Vagina (tissue), 2 donors: ENCODE data around the gene TIMELESS. TPM values are rescaled to one million over a fixed set of nuclear protein-coding genes. Genes with fewer than 3 reads are reported as not detected.

Source experiments
- DNase-seq, 2 donors: peaks; one replicate each; pipeline ENCODE4 v3.0.0-alpha.2; 2017; ENCODE audit errors: extremely low spot score in 2 of 2
- H3K27ac ChIP-seq: fragments of 200-600 bp; sonication (generic); one replicate; pipeline ENCODE4 v1.5.1; 2019
- H3K27me3 ChIP-seq: fragments of 200-600 bp; sonication (generic); one replicate; pipeline ENCODE4 v1.5.1; 2019
- H3K36me3 ChIP-seq, 2 donors: fragments of 200-600 bp; sonication (generic); one replicate each; pipeline ENCODE4 v1.5.1; 2017 to 2019
- H3K4me1 ChIP-seq: fragments of 200-600 bp; sonication (generic); one replicate; pipeline ENCODE4 v1.5.1; 2019
- H3K4me3 ChIP-seq, 2 donors: fragments of 200-600 bp; sonication (generic); 1 replicate in 1 of 2; 2 replicates in 1 of 2; pipeline ENCODE4 v1.5.1; 2016 to 2019
- H3K9me3 ChIP-seq: fragments of 200-600 bp; sonication (generic); one replicate; pipeline ENCODE4 v1.5.1; 2019
- CTCF ChIP-seq, 3 experiments: fragments of 450-650 bp in 2 of 3; fragments of 200-600 bp in 1 of 3; sonication (generic) in 1 of 3; IDR thresholded peaks; one replicate each; pipeline ENCODE4 v1.5.1; 2017 to 2019; ENCODE audit warnings: antibody characterized with exemption in 3 of 3, mild to moderate bottlenecking in 2 of 3, moderate library complexity in 2 of 3
- POLR2A ChIP-seq, 2 donors: fragments of 450-650 bp; IDR thresholded peaks; one replicate each; pipeline ENCODE4 v1.6.1; 2017; ENCODE audit warnings: antibody characterized with exemption in 2 of 2, mild to moderate bottlenecking in 2 of 2, moderate library complexity in 2 of 2
- POLR2AphosphoS5 ChIP-seq, 2 donors: sonication (generic); formaldehyde crosslinking; IDR thresholded peaks; one replicate each; pipeline ENCODE4 v1.9.0; 2017; ENCODE audit warnings: antibody characterized with exemption in 2 of 2, mild to moderate bottlenecking in 2 of 2, low read depth in 1 of 2; ENCODE audit not compliant: insufficient read depth in 1 of 2
- intact Hi-C: fragments of 100-400 bp; cut with DNase I; formaldehyde crosslinking; loops from one replicate; pipeline ENCODE4 v1.15.1; 2023
- total RNA-seq: library from RNA; depleted of rRNA; stranded (reverse); fragments of >200 nt; gene quantifications from one replicate; pipeline ENCODE4 v1.2.3, GENCODE V29; 2016

The TIMELESS gene
- total RNA-seq, 1 donor from 2014 or later: 6.1 TPM

GRCh38 chr12:56488041-56488955 lies 39.1 kb upstream of the TIMELESS start, which contains the start of gene GLS2:
TSS of gene GLS2 (minus strand) at chr12:56488161. CDS start at chr12:56488118, 43 bp downstream.
- Histone ChIP-seq H3K27ac (peak within 1 kb of the TSS; percentile 12), H3K9me3 (no peaks in the 10 kb centered on the region), H3K36me3 (no peaks in the 10 kb centered on the region), H3K4me3 (peak within 1 kb of the TSS; percentile 59 to 68), H3K4me1 (peaks cover 19% of the 10 kb centered on the region), H3K27me3 (no peaks in the 10 kb centered on the region)
- intact Hi-C loops: no loop called here
- TF ChIP-seq CTCF (IDR thresholded peaks at IDR 0.05): no peak
- no peak for TF ChIP-seq POLR2A (IDR thresholded peaks at IDR 0.05)
- peak in 1 of 2 donors; percentile 38 for TF ChIP-seq POLR2AphosphoS5 (IDR thresholded peaks at IDR 0.05; ENCODE audit: insufficient read depth in 1 of 2, low read depth in 1 of 2)
- no peak for DNase-seq

- DNase-seq: no peak
Measured at GRCh38 chr12:56487448-56488040, 38.3 kb upstream of the TIMELESS start.

GRCh38 chr12:56486694-56487093 lies 37.5 kb upstream of the TIMELESS start:
- Histone ChIP-seq H3K27me3 (no peaks in the 10 kb centered on the region), H3K27ac (no peak overlapping the region), H3K4me1 (peaks cover 19% of the 10 kb centered on the region), H3K4me3 (no peak overlapping the region), H3K9me3 (no peaks in the 10 kb centered on the region), H3K36me3 (no peaks in the 10 kb centered on the region)
- no peak for DNase-seq
- intact Hi-C loops: no loop called here
- no peak for TF ChIP-seq CTCF (IDR thresholded peaks at IDR 0.05)
- TF ChIP-seq POLR2AphosphoS5 (IDR thresholded peaks at IDR 0.05; ENCODE audit: insufficient read depth in 1 of 2, low read depth in 1 of 2): no peak
- no peak for TF ChIP-seq POLR2A (IDR thresholded peaks at IDR 0.05)

More at GRCh38 chr12:56487448-56488040, 38.3 kb upstream of the TIMELESS start:
- H3K27me3 ChIP-seq: no peaks in the 10 kb centered on the region
- intact Hi-C loops: no loop called here
- TF ChIP-seq CTCF (IDR thresholded peaks at IDR 0.05) (no peak), POLR2A (IDR thresholded peaks at IDR 0.05) (no peak), POLR2AphosphoS5 (IDR thresholded peaks at IDR 0.05; ENCODE audit: insufficient read depth in 1 of 2, low read depth in 1 of 2) (no peak)
- H3K4me3 ChIP-seq: peak overlapping the region; percentile 59 to 68
- H3K27ac ChIP-seq: peak overlapping the region; percentile 12
- no peaks in the 10 kb centered on the region for H3K36me3 ChIP-seq
- no peaks in the 10 kb centered on the region for H3K9me3 ChIP-seq
- H3K4me1 ChIP-seq: peaks cover 19% of the 10 kb centered on the region

GRCh38 chr12:56484566-56484965 lies 35.3 kb upstream of the TIMELESS start:
- no peaks in the 10 kb centered on the region for H3K9me3 ChIP-seq
- TF ChIP-seq CTCF (IDR thresholded peaks at IDR 0.05): no peak
- TF ChIP-seq POLR2AphosphoS5 (IDR thresholded peaks at IDR 0.05; ENCODE audit: insufficient read depth in 1 of 2, low read depth in 1 of 2): no peak
- TF ChIP-seq POLR2A (IDR thresholded peaks at IDR 0.05): no peak
- H3K4me3 ChIP-seq: no peak overlapping the region
- intact Hi-C loops: no loop called here
- H3K4me1 ChIP-seq: peaks cover 19% of the 10 kb centered on the region
- no peak overlapping the region for H3K27ac ChIP-seq
- no peaks in the 10 kb centered on the region for H3K27me3 ChIP-seq
- DNase-seq: no peak
- H3K36me3 ChIP-seq: no peaks in the 10 kb centered on the region
